ENCODE measurements around the gene CDH5.

The CDH5 gene

DNA sequence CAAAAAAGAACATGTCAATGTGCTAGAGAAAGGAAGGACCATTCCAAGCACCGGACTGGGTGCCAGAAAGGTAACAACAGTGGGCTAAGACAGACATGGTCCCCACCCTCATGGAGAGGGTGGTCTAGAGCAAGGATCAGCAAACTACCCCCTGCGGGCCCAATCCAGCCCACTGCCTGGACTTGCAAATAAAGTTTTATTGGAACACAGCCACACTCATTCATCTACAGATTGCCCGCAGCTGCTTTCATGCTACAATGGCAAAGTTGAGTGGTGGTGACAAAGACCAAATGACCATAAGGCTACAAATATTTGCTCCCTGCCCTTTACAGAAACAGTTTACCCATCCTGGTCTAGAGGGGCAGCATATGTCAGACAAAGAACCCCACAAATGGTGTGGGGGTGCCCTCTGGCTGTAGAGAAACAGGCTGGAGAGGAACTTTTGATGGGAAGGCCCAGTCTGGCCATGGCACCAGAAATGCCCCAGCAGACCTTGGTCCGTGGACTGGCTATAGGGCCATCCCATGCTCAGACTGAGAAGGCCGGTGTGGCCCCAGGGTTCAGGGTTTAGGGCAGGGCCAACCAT, 15.2 kb downstream of the CDH5 start:
- no peak overlapping the region for H3K27ac ChIP-seq
- H3K27me3 ChIP-seq, result no peaks in the 10 kb centered on the region
- no peak overlapping the region for H3K9ac ChIP-seq
- no peaks in the 10 kb centered on the region for H3K9me3 ChIP-seq
- H3K4me2 ChIP-seq, result no peak overlapping the region
- H3K4me3 ChIP-seq, result no peak overlapping the region
- H4K20me1 ChIP-seq, result no peaks in the 10 kb centered on the region
- H3K4me1 ChIP-seq, result no peaks in the 10 kb centered on the region
- TF ChIP-seq Cebpa-rat (IDR thresholded peaks at IDR 0.05), result no peak
- no peaks in the 10 kb centered on the region for H3K36me3 ChIP-seq

- Histone ChIP-seq H4K20me1 (no peaks in the 10 kb centered on the region), H3K27ac (no peak overlapping the region), H3K36me3 (no peaks in the 10 kb centered on the region), H3K4me2 (no peak overlapping the region), H3K4me1 (no peaks in the 10 kb centered on the region), H3K27me3 (no peaks in the 10 kb centered on the region), H3K4me3 (no peak overlapping the region), H3K9me3 (no peaks in the 10 kb centered on the region), H3K9ac (no peak overlapping the region)
- no peak for TF ChIP-seq Cebpa-rat (IDR thresholded peaks at IDR 0.05)
Measured at GRCh38 chr16:66382171-66382965, 15.9 kb downstream of the CDH5 start.

GRCh38 chr16:66382966-66383299, 16.4 kb downstream of the CDH5 start:
- Histone ChIP-seq H3K9me3 (no peaks in the 10 kb centered on the region), H3K27ac (no peak overlapping the region), H3K27me3 (no peaks in the 10 kb centered on the region), H3K36me3 (no peaks in the 10 kb centered on the region), H3K4me1 (no peaks in the 10 kb centered on the region), H3K4me2 (no peak overlapping the region), H4K20me1 (no peaks in the 10 kb centered on the region), H3K9ac (no peak overlapping the region), H3K4me3 (no peak overlapping the region)
- TF ChIP-seq Cebpa-rat (IDR thresholded peaks at IDR 0.05), result no peak

DNA sequence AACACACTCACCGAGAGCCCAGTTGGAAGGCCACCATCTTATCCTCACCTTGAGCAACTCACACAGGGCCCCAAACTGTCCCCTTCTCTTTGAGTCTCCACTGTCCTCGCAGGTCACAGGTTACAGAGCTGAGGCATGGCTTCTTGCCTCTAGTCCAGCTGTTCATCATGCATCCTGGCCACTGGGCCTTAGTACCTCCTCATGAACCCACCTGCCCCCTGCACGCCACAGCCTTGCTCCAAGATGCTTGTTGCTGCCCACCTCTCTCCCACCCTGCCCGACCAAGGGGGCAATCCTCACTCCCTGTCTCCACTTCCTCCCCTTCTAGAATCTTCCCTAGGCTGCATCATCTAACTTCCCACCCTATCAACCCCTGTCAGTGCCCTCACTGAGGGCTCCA, 17.1 kb downstream of the CDH5 start:
- Histone ChIP-seq H3K27me3 (no peaks in the 10 kb centered on the region), H3K9ac (no peak overlapping the region), H3K4me2 (no peak overlapping the region), H3K4me1 (no peaks in the 10 kb centered on the region), H3K4me3 (no peak overlapping the region), H3K36me3 (no peaks in the 10 kb centered on the region), H3K27ac (no peak overlapping the region), H3K9me3 (no peaks in the 10 kb centered on the region), H4K20me1 (no peaks in the 10 kb centered on the region)
- TF ChIP-seq Cebpa-rat (IDR thresholded peaks at IDR 0.05), result no peak

GRCh38 chr16:66385415-66385814, 18.9 kb downstream of the CDH5 start:
- Histone ChIP-seq H3K9me3 (no peaks in the 10 kb centered on the region), H3K4me1 (no peaks in the 10 kb centered on the region), H3K4me2 (no peak overlapping the region), H3K4me3 (no peak overlapping the region), H3K36me3 (no peaks in the 10 kb centered on the region), H3K9ac (no peak overlapping the region), H4K20me1 (no peaks in the 10 kb centered on the region), H3K27me3 (no peaks in the 10 kb centered on the region), H3K27ac (no peak overlapping the region)
- no peak for TF ChIP-seq Cebpa-rat (IDR thresholded peaks at IDR 0.05)

GRCh38 chr16:66386629-66387622, 20.4 kb downstream of the CDH5 start:
- H3K27ac ChIP-seq, result no peak overlapping the region
- no peaks in the 10 kb centered on the region for H4K20me1 ChIP-seq
- no peak overlapping the region for H3K9ac ChIP-seq
- no peaks in the 10 kb centered on the region for H3K27me3 ChIP-seq
- no peaks in the 10 kb centered on the region for H3K9me3 ChIP-seq
- H3K4me3 ChIP-seq, result no peak overlapping the region
- H3K36me3 ChIP-seq, result no peaks in the 10 kb centered on the region
- TF ChIP-seq Cebpa-rat (IDR thresholded peaks at IDR 0.05), result no peak
- no peak overlapping the region for H3K4me2 ChIP-seq
- no peaks in the 10 kb centered on the region for H3K4me1 ChIP-seq

DNA sequence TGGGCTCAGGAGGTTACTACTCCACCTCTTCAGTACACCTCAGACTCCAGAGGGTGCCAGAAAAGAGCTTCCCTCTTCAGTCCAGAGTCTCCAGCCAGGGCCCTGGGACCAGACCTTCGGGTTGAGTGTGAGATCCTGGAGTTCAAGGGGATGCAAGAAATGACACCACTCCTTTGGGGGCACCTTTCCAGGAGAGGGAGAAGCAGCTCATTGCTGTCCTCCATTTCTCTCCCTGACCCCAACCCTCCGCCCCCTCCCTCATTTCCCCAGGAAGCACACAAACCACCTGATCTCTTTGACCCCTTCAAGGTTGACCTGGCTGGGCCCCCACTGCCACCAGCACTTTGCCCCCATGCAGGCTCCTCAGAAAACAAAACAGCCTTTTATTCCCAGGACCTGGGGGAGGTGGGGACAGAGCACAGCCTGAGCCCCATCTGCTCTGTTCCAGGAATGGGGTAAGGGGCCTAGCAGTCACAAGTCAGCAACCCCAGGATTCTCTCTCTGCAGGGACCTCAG, 21.4 kb downstream of the CDH5 start:
- Histone ChIP-seq H3K9ac (no peak overlapping the region), H3K4me3 (no peak overlapping the region), H4K20me1 (no peaks in the 10 kb centered on the region), H3K27me3 (no peaks in the 10 kb centered on the region), H3K27ac (no peak overlapping the region), H3K4me1 (no peaks in the 10 kb centered on the region), H3K4me2 (no peak overlapping the region), H3K36me3 (no peaks in the 10 kb centered on the region), H3K9me3 (no peaks in the 10 kb centered on the region)
- no peak for TF ChIP-seq Cebpa-rat (IDR thresholded peaks at IDR 0.05)

DNA sequence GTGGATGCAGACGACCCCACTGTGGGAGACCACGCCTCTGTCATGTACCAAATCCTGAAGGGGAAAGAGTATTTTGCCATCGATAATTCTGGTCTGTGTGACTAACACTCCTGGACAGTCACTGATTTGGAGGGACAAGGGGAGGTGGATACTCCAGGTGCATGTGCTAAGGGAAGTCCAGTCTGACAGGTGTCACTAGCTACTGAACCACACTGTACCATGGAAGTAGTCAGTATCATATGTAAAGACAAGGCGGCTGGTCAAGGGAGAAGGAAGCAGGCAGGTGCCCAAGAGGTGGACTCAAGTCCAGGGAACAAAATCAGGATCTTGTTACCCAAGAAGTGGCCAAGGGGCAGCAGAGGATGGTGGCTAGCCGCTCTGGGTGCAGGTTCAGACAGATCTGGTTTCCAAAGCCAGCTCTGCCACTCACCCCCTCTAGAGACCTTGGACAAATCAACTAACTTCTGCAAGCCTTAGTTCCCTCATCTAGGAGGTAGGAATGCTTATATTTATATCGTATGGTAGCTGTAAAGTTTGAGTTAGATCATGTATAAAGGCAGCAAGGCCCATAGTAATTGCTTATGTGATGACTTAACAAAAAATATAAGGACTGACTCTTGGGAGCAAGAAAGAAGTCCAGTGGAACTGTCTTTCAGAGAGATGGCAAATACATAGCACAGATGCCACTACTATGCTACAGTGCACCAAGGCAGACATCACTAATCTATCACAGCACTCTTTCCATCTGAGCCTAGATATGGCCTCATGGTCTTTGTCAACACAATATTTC, 22.1 kb downstream of the CDH5 start:
- H3K27ac ChIP-seq, result no peak overlapping the region
- no peaks in the 10 kb centered on the region for H4K20me1 ChIP-seq
- no peak overlapping the region for H3K4me2 ChIP-seq
- H3K9me3 ChIP-seq, result no peaks in the 10 kb centered on the region
- no peak for TF ChIP-seq Cebpa-rat (IDR thresholded peaks at IDR 0.05)
- no peak overlapping the region for H3K4me3 ChIP-seq
- no peaks in the 10 kb centered on the region for H3K36me3 ChIP-seq
- no peaks in the 10 kb centered on the region for H3K4me1 ChIP-seq
- H3K27me3 ChIP-seq, result no peaks in the 10 kb centered on the region
- H3K9ac ChIP-seq, result no peak overlapping the region
